PFSK-1 (cell line): ENCODE data around the gene TEX13D.

ENCODE experiments used
- FOXP2 ChIP-seq: optimal IDR thresholded peaks from 2 replicates; pipeline ENCODE3; 2011; ENCODE audit warnings: borderline replicate concordance, control low read depth, inconsistent platforms; ENCODE audit not compliant: insufficient read depth; ENCODE audit errors: extremely low read length, extremely low read depth
- POLR2AphosphoS5 ChIP-seq: IDR thresholded peaks from 2 replicates; pipeline ENCODE4 v1.6.1; 2012; ENCODE audit warnings: low read depth, mild to moderate bottlenecking, control low read depth, low read length, moderate library complexity
- SIN3A ChIP-seq: IDR thresholded peaks from 2 replicates; pipeline ENCODE4 v1.6.1; 2012; ENCODE audit warnings: mild to moderate bottlenecking, low read length, moderate library complexity, borderline replicate concordance; ENCODE audit not compliant: insufficient read depth
- TAF1 ChIP-seq: IDR thresholded peaks from 2 replicates; pipeline ENCODE4 v1.6.1; 2012; ENCODE audit warnings: low read length, control low read depth, borderline replicate concordance; ENCODE audit not compliant: insufficient read depth
- TF ChIP-seq, protein P1 (sequence below), 2 experiments: IDR thresholded peaks; 2 replicates each; pipeline versions ENCODE4 v1.6.1 to v1.8.0; 2011 to 2012; ENCODE audit warnings: low read depth in 2 of 2, low read length in 2 of 2, control low read depth in 1 of 2, inconsistent platforms in 1 of 2, mild to moderate bottlenecking in 1 of 2, moderate library complexity in 1 of 2; ENCODE audit not compliant: insufficient read depth in 1 of 2

Gene TEX13D

DNA sequence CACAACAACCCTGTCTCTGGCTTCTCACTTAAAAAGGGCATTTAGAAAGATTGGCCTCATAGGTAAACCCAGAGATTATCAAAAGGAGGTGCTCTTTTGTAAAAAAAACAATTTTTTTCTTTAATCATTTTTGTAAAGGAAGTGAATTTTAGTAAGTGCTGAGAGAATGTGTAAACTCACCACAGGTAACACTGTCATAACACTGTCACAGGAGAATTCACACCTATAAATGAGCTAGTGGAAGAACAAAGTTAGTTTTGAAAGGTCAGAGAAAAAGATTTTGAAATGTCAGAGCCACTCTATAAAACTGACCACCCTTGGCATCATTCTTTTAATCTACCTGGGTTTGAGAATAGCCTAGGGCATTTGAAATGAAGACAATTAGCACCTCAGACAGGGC is 10.6 kb downstream of the TEX13D start:
- TF ChIP-seq TAF1 (no peak), SIN3A (no peak), POLR2AphosphoS5 (no peak), FOXP2 (no peak)
- TF ChIP-seq, protein P1, sequence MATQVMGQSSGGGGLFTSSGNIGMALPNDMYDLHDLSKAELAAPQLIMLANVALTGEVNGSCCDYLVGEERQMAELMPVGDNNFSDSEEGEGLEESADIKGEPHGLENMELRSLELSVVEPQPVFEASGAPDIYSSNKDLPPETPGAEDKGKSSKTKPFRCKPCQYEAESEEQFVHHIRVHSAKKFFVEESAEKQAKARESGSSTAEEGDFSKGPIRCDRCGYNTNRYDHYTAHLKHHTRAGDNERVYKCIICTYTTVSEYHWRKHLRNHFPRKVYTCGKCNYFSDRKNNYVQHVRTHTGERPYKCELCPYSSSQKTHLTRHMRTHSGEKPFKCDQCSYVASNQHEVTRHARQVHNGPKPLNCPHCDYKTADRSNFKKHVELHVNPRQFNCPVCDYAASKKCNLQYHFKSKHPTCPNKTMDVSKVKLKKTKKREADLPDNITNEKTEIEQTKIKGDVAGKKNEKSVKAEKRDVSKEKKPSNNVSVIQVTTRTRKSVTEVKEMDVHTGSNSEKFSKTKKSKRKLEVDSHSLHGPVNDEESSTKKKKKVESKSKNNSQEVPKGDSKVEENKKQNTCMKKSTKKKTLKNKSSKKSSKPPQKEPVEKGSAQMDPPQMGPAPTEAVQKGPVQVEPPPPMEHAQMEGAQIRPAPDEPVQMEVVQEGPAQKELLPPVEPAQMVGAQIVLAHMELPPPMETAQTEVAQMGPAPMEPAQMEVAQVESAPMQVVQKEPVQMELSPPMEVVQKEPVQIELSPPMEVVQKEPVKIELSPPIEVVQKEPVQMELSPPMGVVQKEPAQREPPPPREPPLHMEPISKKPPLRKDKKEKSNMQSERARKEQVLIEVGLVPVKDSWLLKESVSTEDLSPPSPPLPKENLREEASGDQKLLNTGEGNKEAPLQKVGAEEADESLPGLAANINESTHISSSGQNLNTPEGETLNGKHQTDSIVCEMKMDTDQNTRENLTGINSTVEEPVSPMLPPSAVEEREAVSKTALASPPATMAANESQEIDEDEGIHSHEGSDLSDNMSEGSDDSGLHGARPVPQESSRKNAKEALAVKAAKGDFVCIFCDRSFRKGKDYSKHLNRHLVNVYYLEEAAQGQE (IDR thresholded peaks at IDR 0.05; ENCODE audit: insufficient read depth in 1 of 2, low read depth in 2 of 2, low read length in 2 of 2) = no peak

- TF ChIP-seq FOXP2 = no peak
- no peak for TF ChIP-seq POLR2AphosphoS5
- TF ChIP-seq TAF1 = no peak
- TF ChIP-seq, protein P1 (IDR thresholded peaks at IDR 0.05; ENCODE audit: insufficient read depth in 1 of 2, low read depth in 2 of 2, low read length in 2 of 2) = no peak
- TF ChIP-seq SIN3A = no peak
These were observed 11.8 kb downstream of the TEX13D start for GRCh38 chrX:124344246-124344645.

DNA sequence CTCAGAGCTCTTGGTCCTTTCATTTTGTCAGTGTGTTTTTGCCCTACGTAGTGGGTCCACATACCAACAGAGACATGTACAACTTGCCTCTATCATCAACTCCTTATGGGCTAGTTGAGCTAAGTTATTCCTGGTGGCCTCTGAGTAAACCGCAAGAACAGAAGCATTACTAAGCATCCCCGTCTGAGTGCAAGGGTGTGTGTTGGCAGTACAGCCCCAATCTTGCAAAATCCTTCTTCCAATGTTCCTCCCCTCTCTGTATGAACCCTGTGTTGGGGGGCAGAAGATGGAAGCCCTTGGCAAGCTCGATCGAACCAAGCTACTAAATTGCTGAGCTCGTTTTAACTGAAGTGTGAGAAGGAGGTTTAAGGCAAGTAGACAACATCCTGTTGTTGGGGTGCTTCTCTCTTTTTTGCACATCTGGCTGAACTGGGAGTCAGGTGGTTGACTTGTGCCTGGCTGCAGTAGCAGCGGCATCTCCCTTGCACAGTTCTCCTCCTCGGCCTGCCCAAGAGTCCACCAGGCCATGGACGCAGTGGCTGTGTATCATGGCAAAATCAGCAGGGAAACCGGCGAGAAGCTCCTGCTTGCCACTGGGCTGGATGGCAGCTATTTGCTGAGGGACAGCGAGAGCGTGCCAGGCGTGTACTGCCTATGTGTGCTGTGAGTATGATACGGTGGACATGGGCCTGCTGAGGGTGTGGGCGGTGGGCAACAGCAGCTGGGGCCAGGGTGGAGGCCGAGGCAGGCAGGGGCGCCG is 13.8 kb downstream of the TEX13D start, which contains the start of gene SH2D1A:
Gene SH2D1A (plus strand): TSS at position 447 of the 760 bp plus-strand sequence. CDS start 80 bp downstream, at position 527.
- TF ChIP-seq SIN3A = no peak

DNA sequence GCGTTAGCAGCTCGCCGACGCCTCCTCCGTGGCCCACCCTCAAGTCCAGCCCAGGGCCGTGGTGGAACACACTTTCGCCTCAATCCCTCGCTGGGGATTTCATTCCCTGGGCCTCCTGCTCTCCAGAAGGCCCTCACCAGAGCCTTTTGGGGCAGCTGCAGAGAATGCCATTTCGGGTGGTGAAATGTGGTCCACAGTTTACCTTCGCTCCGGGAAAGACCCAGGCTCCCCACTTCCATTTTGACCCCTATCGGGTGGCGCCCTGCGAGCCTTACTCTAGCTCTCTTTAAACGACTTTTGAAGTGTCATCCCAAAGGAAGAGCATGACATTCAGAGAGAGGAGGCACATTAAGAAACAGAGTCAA is 14.4 kb downstream of the TEX13D start:
- TF ChIP-seq SIN3A (no peak), TAF1 (no peak), POLR2AphosphoS5 (no peak), FOXP2 (no peak)

DNA sequence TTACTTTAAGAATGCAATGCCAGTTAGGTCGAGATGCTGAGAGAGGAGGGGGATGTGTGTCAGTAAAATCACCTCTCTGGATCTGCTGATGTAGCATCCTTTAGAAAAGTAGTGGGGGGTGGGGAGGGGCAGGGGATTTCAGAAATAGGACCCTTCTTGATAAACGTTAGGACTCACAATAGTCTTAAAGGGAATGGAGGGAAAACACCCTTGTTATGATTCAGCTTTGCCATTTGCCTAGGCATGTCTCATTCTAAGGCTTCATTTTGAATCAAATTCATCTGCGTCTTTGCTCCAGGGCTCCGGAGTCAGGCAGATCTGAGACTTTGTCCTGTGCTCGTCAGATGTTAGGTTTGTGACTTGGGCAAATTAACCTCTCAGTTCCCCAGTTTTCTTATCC is 14.8 kb downstream of the TEX13D start:
- TF ChIP-seq SIN3A (no peak), TAF1 (no peak), FOXP2 (no peak), POLR2AphosphoS5 (no peak)
- TF ChIP-seq, protein P1 (IDR thresholded peaks at IDR 0.05; ENCODE audit: insufficient read depth in 1 of 2, low read depth in 2 of 2, low read length in 2 of 2) = no peak

GRCh38 chrX:124348182-124348581 is 15.7 kb downstream of the TEX13D start:
- TF ChIP-seq FOXP2 (no peak), POLR2AphosphoS5 (no peak), TAF1 (no peak), SIN3A (no peak)
- TF ChIP-seq, protein P1 (IDR thresholded peaks at IDR 0.05; ENCODE audit: insufficient read depth in 1 of 2, low read depth in 2 of 2, low read length in 2 of 2) = no peak
